Keratinocyte (primary cell): Measurements from ENCODE around the gene ERF. TPM values are rescaled to one million over a fixed set of nuclear protein-coding genes. Genes with fewer than 3 reads are reported as not detected.

ENCODE experiments used
- DNase-seq: peaks from one replicate; pipeline ENCODE4 v3.0.0-alpha.2; 2011; ENCODE audit warnings: low read depth, missing footprints, low spot score
- FAIRE-seq: peaks from 2 replicates; lab custom pipeline; 2011; peaks lifted over from hg19 to GRCh38; lab: Jason Lieb, UNC
- H2AFZ ChIP-seq: 2 replicates; pipeline ENCODE4 v1.6.0; 2012; ENCODE audit warnings: low read length, control low read depth, inconsistent platforms; ENCODE audit not compliant: control insufficient read depth
- H3K27ac ChIP-seq: 2 replicates; pipeline ENCODE4 v1.5.1; 2011; ENCODE audit warnings: low read length; ENCODE audit not compliant: control insufficient read depth, insufficient read depth
- H3K27me3 ChIP-seq: 3 replicates; pipeline ENCODE4 v1.6.0; 2011; ENCODE audit warnings: low read length; ENCODE audit not compliant: control insufficient read depth, insufficient read depth; ENCODE audit errors: extremely low read depth
- H3K36me3 ChIP-seq, 2 experiments: 2 replicates in 1 of 2; 3 replicates in 1 of 2; pipeline ENCODE4 v1.5.1; 2011; ENCODE audit warnings: low read length in 2 of 2, mild to moderate bottlenecking in 1 of 2; ENCODE audit not compliant: control insufficient read depth in 2 of 2, insufficient read depth in 2 of 2; ENCODE audit errors: extremely low read depth in 1 of 2
- H3K4me1 ChIP-seq: 3 replicates; pipeline ENCODE4 v1.5.1; 2011; ENCODE audit warnings: low read length; ENCODE audit not compliant: control insufficient read depth, insufficient read depth; ENCODE audit errors: extremely low read depth
- H3K4me2 ChIP-seq: 3 replicates; pipeline ENCODE4 v1.6.0; 2011; ENCODE audit warnings: low read depth, low read length; ENCODE audit not compliant: control insufficient read depth, insufficient read depth; ENCODE audit errors: extremely low read depth
- H3K4me3 ChIP-seq, 3 experiments: fragments of 200-600 bp in 1 of 3; sonication (generic) in 1 of 3; 2 replicates in 2 of 3; 3 replicates in 1 of 3; pipeline ENCODE4 v1.5.1; 2011 to 2016; ENCODE audit warnings: low read length in 3 of 3, mild to moderate bottlenecking in 3 of 3, control low read depth in 2 of 3, inconsistent platforms in 1 of 3, low read depth in 1 of 3, mixed read lengths in 1 of 3, mixed run types in 1 of 3, moderate library complexity in 1 of 3; ENCODE audit not compliant: control insufficient read depth in 2 of 3, insufficient read depth in 2 of 3; ENCODE audit errors: extremely low read depth in 1 of 3
- H3K79me2 ChIP-seq: 2 replicates; pipeline ENCODE4 v1.6.0; 2012; ENCODE audit warnings: low read length; ENCODE audit not compliant: control insufficient read depth, insufficient read depth
- H3K9ac ChIP-seq: 3 replicates; pipeline ENCODE4 v1.6.0; 2011; ENCODE audit warnings: low read length; ENCODE audit not compliant: control insufficient read depth, insufficient read depth; ENCODE audit errors: extremely low read depth
- H3K9me1 ChIP-seq: 3 replicates; pipeline ENCODE4 v1.6.0; 2011; ENCODE audit warnings: low read length; ENCODE audit not compliant: control insufficient read depth, insufficient read depth; ENCODE audit errors: extremely low read depth
- H3K9me3 ChIP-seq: 2 replicates; pipeline ENCODE4 v1.5.1; 2012; ENCODE audit warnings: low read depth, low read length; ENCODE audit not compliant: control insufficient read depth
- H4K20me1 ChIP-seq: 3 replicates; pipeline ENCODE4 v1.6.0; 2011; ENCODE audit warnings: low read length; ENCODE audit not compliant: control insufficient read depth, insufficient read depth; ENCODE audit errors: extremely low read depth
- EZH2 ChIP-seq: IDR thresholded peaks from one replicate; pipeline ENCODE4 v1.6.1; 2012; ENCODE audit warnings: inconsistent platforms, mild to moderate bottlenecking, low read length, moderate library complexity
- dilution Hi-C: fragments of 300-500 bp; cut with MboI; formaldehyde crosslinking; loops from one replicate; pipeline ENCODE4 v1.7.0; 2020; ENCODE audit warnings: low sequenced_read_pairs; ENCODE audit not compliant: extremely low pct_ligation_motif_present
- polyA plus RNA-seq, 5 experiments: library from polyadenylated mRNA; depleted of rRNA in 3 of 5; stranded (reverse) in 3 of 5; stranded (forward) in 1 of 5; unstranded in 1 of 5; fragments of >200 nt; gene quantifications; 1 replicate in 1 of 5; 2 replicates in 3 of 5; 3 replicates in 1 of 5; pipeline versions ENCODE4 v1.2.1 to v1.2.3, GENCODE V29; 2011 to 2012; ENCODE audit warnings: missing spikeins in 2 of 5, low read depth in 1 of 5, low replicate concordance in 1 of 5
- TF ChIP-seq, protein P1 (sequence below), 3 experiments: IDR thresholded peaks in 1 of 3; conservative IDR thresholded peaks in 1 of 3; optimal IDR thresholded peaks in 1 of 3; 2 replicates in 2 of 3; 3 replicates in 1 of 3; pipeline versions ENCODE3 to v1.5.1; 2011; ENCODE audit warnings: low read length in 3 of 3, mild to moderate bottlenecking in 3 of 3, moderate library complexity in 2 of 3, control low read depth in 1 of 3, inconsistent platforms in 1 of 3; ENCODE audit not compliant: insufficient read depth in 2 of 3; ENCODE audit errors: extremely low read depth in 1 of 3

ERF gene
- polyA plus RNA-seq, 1 donor (not counting 4 experiments of a cell fraction or from before 2014, with no cell fraction given), result 83.5 TPM

GRCh38 chr19:42214810-42215485 lies 40.0 kb downstream of the ERF start:
- Histone ChIP-seq H4K20me1 (peaks cover 6% of the 10 kb centered on the region), H3K9ac (no peak overlapping the region), H3K79me2 (peaks cover 60% of the 10 kb centered on the region), H3K36me3 (peaks cover 16 to 27% of the 10 kb centered on the region in 2 experiments), H3K4me1 (peaks cover 29% of the 10 kb centered on the region), H3K27ac (no peak overlapping the region), H3K9me1 (no peaks in the 10 kb centered on the region), H2AFZ (no peak overlapping the region), H3K27me3 (no peaks in the 10 kb centered on the region), H3K4me2 (peak overlapping the region; percentile 92), H3K4me3 (no peak overlapping the region), H3K9me3 (no peaks in the 10 kb centered on the region)
- no peak for DNase-seq
- FAIRE-seq, result no peak
- dilution Hi-C loops, result no loop called here
- TF ChIP-seq EZH2, result no peak
- TF ChIP-seq, protein P1, sequence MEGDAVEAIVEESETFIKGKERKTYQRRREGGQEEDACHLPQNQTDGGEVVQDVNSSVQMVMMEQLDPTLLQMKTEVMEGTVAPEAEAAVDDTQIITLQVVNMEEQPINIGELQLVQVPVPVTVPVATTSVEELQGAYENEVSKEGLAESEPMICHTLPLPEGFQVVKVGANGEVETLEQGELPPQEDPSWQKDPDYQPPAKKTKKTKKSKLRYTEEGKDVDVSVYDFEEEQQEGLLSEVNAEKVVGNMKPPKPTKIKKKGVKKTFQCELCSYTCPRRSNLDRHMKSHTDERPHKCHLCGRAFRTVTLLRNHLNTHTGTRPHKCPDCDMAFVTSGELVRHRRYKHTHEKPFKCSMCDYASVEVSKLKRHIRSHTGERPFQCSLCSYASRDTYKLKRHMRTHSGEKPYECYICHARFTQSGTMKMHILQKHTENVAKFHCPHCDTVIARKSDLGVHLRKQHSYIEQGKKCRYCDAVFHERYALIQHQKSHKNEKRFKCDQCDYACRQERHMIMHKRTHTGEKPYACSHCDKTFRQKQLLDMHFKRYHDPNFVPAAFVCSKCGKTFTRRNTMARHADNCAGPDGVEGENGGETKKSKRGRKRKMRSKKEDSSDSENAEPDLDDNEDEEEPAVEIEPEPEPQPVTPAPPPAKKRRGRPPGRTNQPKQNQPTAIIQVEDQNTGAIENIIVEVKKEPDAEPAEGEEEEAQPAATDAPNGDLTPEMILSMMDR (optimal IDR thresholded peaks at IDR 0.05 in 1 of 3, IDR thresholded peaks at IDR 0.05 in 1 of 3, conservative IDR thresholded peaks at IDR 0.05 in 1 of 3; ENCODE audit: extremely low read depth in 1 of 3, insufficient read depth in 2 of 3, low read length in 3 of 3), result no peak

GRCh38 chr19:42212886-42213285 lies 42.0 kb downstream of the ERF start:
- TF ChIP-seq, protein P1 (optimal IDR thresholded peaks at IDR 0.05 in 1 of 3, IDR thresholded peaks at IDR 0.05 in 1 of 3, conservative IDR thresholded peaks at IDR 0.05 in 1 of 3; ENCODE audit: extremely low read depth in 1 of 3, insufficient read depth in 2 of 3, low read length in 3 of 3), result no peak
- TF ChIP-seq EZH2, result no peak
- Histone ChIP-seq H2AFZ (no peak overlapping the region), H4K20me1 (peaks cover 6% of the 10 kb centered on the region), H3K9me3 (no peaks in the 10 kb centered on the region), H3K4me2 (no peak overlapping the region), H3K9me1 (peaks cover 3% of the 10 kb centered on the region), H3K27me3 (no peaks in the 10 kb centered on the region), H3K36me3 (peaks cover 26 to 31% of the 10 kb centered on the region in 2 experiments), H3K4me1 (peaks cover 24% of the 10 kb centered on the region), H3K4me3 (no peak overlapping the region), H3K9ac (no peak overlapping the region), H3K27ac (no peak overlapping the region), H3K79me2 (peaks cover 62% of the 10 kb centered on the region)
- DNase-seq, result no peak
- no peak for FAIRE-seq
- dilution Hi-C loops, result no loop called here
